Body of pancreas (tissue), 4 donors: Measurements from ENCODE around the gene MUS81.

Experiments
- POLR2A ChIP-seq, 3 donors: fragments of 450-650 bp; IDR thresholded peaks; one replicate each; pipeline ENCODE4 v1.6.1; 2016; ENCODE audit warnings: antibody characterized with exemption in 3 of 3, mild to moderate bottlenecking in 2 of 3
- TF ChIP-seq, protein P1 (sequence below), 7 experiments: fragments of 450-650 bp in 4 of 7; fragments of 200-600 bp in 3 of 7; sonication (generic) in 3 of 7; IDR thresholded peaks; one replicate each; pipeline ENCODE4 v1.5.1; 2016 to 2019; ENCODE audit warnings: antibody characterized with exemption in 7 of 7

DNA sequence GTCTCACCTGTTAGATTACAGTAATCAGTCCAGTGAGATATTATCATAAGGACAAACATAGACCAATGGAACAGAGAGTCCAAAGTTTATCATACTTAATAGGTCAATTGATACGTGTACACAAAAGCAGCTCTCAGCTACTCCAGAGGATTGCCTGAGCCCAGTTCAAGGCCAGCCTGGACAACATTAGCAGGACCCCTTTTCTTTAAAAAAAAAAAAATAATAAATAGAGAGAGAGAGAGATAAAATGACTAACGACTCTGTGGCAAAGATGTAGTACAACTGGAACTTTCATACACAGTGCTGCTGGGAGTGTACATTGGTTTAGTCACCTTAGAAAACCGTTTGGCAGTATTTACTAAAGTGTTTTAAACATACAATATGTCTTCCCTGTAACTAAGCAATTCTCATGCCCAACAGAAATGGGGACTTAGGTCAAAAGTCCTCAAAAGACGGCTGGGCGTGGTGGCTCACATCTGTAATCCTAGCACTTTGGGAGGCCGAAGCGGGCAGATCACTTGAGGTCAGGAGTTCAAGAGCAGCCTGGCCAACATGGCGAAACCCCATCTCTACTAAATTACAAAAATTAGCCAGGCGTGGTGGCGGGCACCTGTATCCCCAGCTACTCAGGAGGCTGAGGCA is 15.9 kb upstream of the MUS81 start:
- TF ChIP-seq, protein P1, sequence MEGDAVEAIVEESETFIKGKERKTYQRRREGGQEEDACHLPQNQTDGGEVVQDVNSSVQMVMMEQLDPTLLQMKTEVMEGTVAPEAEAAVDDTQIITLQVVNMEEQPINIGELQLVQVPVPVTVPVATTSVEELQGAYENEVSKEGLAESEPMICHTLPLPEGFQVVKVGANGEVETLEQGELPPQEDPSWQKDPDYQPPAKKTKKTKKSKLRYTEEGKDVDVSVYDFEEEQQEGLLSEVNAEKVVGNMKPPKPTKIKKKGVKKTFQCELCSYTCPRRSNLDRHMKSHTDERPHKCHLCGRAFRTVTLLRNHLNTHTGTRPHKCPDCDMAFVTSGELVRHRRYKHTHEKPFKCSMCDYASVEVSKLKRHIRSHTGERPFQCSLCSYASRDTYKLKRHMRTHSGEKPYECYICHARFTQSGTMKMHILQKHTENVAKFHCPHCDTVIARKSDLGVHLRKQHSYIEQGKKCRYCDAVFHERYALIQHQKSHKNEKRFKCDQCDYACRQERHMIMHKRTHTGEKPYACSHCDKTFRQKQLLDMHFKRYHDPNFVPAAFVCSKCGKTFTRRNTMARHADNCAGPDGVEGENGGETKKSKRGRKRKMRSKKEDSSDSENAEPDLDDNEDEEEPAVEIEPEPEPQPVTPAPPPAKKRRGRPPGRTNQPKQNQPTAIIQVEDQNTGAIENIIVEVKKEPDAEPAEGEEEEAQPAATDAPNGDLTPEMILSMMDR (IDR thresholded peaks at IDR 0.05) = no peak
- no peak for TF ChIP-seq POLR2A (IDR thresholded peaks at IDR 0.05)
